Erythroblast (primary cell): ENCODE results near the gene CISH.

Source experiments
- GATA1 ChIP-seq: IDR thresholded peaks from 2 replicates; pipeline ENCODE4 v1.6.1; 2011; ENCODE audit warnings: low read depth, mild to moderate bottlenecking, control low read depth, low read length, moderate library complexity
- POLR2A ChIP-seq: IDR thresholded peaks from 2 replicates; pipeline ENCODE4 v1.6.1; 2011; ENCODE audit warnings: mild to moderate bottlenecking, low read length

DNA sequence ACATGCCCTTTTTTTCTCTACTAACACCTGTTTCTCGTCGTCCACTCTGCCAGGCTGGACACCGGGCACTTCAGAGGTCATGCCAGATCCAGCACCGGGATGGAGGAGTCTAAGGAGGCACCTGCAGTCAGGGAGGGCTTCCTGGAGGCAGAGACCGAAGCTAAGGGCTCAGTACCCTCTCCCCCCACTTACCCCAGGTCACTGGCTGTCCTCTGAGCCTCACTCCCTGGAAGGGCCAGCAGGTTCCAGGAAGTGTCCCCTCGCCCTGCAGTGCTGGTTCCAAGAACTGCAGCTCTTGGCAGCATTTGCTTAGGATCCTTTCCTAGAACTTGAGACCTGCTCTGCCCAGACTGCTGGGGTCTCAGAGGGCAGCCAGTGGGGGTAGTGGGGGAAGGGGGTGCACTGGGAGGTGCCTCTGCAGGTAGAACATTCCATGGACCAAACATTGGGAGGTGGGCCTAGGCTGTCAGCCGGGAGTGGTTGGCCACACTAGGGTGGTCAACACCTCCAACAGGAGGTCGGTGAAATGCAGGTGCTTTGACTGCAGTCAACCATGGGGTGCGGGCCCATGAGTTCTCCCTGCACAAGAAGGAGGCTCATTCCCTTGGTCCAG is 11.3 kb downstream of the CISH start:
- TF ChIP-seq POLR2A (no peak), GATA1 (no peak)
